Measurements from ENCODE around the gene AGTR1. TPM values are rescaled to one million over a fixed set of nuclear protein-coding genes. Genes with fewer than 3 reads are reported as not detected.

AGTR1 gene
- total and polyA plus RNA-seq, 2 of the 13 experiments (the other 11 are each of a cell fraction or from before 2014, with no cell fraction given): 0.64 to 1.5 TPM

GRCh38 chr3:148791920-148792319 lies 94.2 kb downstream of the AGTR1 start:
- in situ Hi-C loops (cut with HindIII; ENCODE audit: extremely low pct_ligation_motif_present, low pct_unique_long_range_greater_than_20kb) (no loop called here), intact Hi-C loops (cut with micrococcal nuclease; ENCODE audit: unreplicated experiment) (no loop called here)
- no peak for ATAC-seq
- no peak overlapping the region for H3K4me3 ChIP-seq (replicated peaks in 1 of 3; ENCODE audit: insufficient read depth in 1 of 3, low read depth in 2 of 3, low read length in 3 of 3)
- FAIRE-seq: no peak
- no peaks in the 10 kb centered on the region for H3K36me3 ChIP-seq (replicated peaks in 1 of 2; ENCODE audit: control insufficient read depth in 1 of 2, insufficient read depth in 2 of 2, low read length in 2 of 2)
- no peaks in the 10 kb centered on the region for H3K27me3 ChIP-seq (ENCODE audit: control insufficient read depth in 1 of 2, insufficient read depth in 2 of 2, low read length in 2 of 2)
- no peak overlapping the region for H3K27ac ChIP-seq (ENCODE audit: extremely low read length, insufficient read depth, low read length)
- no peak overlapping the region for H3K4me2 ChIP-seq (ENCODE audit: low read depth, low read length)
- H2AFZ ChIP-seq (ENCODE audit: low read length): no peak overlapping the region
- no peak for DNase-seq (ENCODE audit: low spot score)
- H3K9ac ChIP-seq (ENCODE audit: insufficient read depth, low read depth, low read length): no peak overlapping the region
- BruUV-seq (replicated peaks): no TSS peak
- no peaks in the 10 kb centered on the region for H3K79me2 ChIP-seq (ENCODE audit: insufficient read depth, low read length)
- H4K20me1 ChIP-seq (ENCODE audit: insufficient read depth, low read length): no peaks in the 10 kb centered on the region
- H3K4me1 ChIP-seq (ENCODE audit: insufficient read depth, low read length): peaks cover 7% of the 10 kb centered on the region
- 91% methylated on average over 1 of the region's 1 CpG for WGBS (ENCODE audit: low lambda C conversion rate)
- ChIA-PET CTCF (ENCODE audit: low intra/inter-chr PET ratio, low total read pairs) (no interaction called here), POLR2A (no interaction called here)
- H3K9me3 ChIP-seq (ENCODE audit: low read length): 0 out of 2 replicates have a peak, but pooled peaks cover 2% of the 10 kb centered on the region
- TF ChIP-seq ZNF225 (CRISPR knock-in tag; IDR thresholded peaks at IDR 0.05): no peak
- no peak for TF ChIP-seq KDM5B (CRISPR knock-in tag; IDR thresholded peaks at IDR 0.05; ENCODE audit: borderline replicate concordance)
- no peak for TF ChIP-seq ATF6 (CRISPR knock-in tag; conservative IDR thresholded peaks at IDR 0.05)
- no peak for TF ChIP-seq GTF2F1 (IDR thresholded peaks at IDR 0.05; ENCODE audit: low read length)
- TF ChIP-seq KDM2A (CRISPR knock-in tag; IDR thresholded peaks at IDR 0.05; ENCODE audit: borderline replicate concordance, low read depth): no peak
- TF ChIP-seq ZNF414 (CRISPR knock-in tag; IDR thresholded peaks at IDR 0.05): no peak
- TF ChIP-seq ZFP36L1 (CRISPR knock-in tag; IDR thresholded peaks at IDR 0.05): no peak
- TF ChIP-seq PRDM15 (CRISPR knock-in tag; IDR thresholded peaks at IDR 0.05): no peak
- TF ChIP-seq THAP7 (CRISPR knock-in tag; IDR thresholded peaks at IDR 0.05): no peak
- TF ChIP-seq MTF2 (CRISPR knock-in tag; IDR thresholded peaks at IDR 0.05; ENCODE audit: borderline replicate concordance): no peak
- TF ChIP-seq, protein P1, sequence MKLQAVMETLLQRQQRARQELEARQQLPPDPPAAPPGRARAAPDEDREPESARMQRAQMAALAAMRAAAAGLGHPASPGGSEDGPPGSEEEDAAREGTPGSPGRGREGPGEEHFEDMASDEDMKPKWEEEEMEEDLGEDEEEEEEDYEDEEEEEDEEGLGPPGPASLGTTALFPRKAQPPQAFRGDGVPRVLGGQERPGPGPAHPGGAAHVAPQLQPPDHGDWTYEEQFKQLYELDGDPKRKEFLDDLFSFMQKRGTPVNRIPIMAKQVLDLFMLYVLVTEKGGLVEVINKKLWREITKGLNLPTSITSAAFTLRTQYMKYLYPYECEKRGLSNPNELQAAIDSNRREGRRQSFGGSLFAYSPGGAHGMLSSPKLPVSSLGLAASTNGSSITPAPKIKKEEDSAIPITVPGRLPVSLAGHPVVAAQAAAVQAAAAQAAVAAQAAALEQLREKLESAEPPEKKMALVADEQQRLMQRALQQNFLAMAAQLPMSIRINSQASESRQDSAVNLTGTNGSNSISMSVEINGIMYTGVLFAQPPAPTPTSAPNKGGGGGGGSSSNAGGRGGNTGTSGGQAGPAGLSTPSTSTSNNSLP (IDR thresholded peaks at IDR 0.05; ENCODE audit: low read depth, low read length): no peak
- no peak for TF ChIP-seq PHF5A (CRISPR knock-in tag; IDR thresholded peaks at IDR 0.05; ENCODE audit: low read depth, unreplicated experiment)
- TF ChIP-seq ZNF644 (CRISPR knock-in tag; IDR thresholded peaks at IDR 0.05; ENCODE audit: low read depth): no peak
- TF ChIP-seq ATF7-NPFF (CRISPR knock-in tag; IDR thresholded peaks at IDR 0.05; ENCODE audit: low read depth): no peak
- TF ChIP-seq SSRP1 (CRISPR knock-in tag; IDR thresholded peaks at IDR 0.05): no peak
- no peak for TF ChIP-seq ZBTB26 (CRISPR knock-in tag; IDR thresholded peaks at IDR 0.05; ENCODE audit: borderline replicate concordance)
